Psoas muscle (tissue), 8 donors: ENCODE results near the gene RNF224. TPM values are rescaled to one million over a fixed set of nuclear protein-coding genes. Genes with fewer than 3 reads are reported as not detected.
A peak's percentile ranks its signal among the peaks of the same experiment; 100 is the strongest.

Source experiments
- ATAC-seq, 4 donors: fragments of 200-7000 bp; cut with Tn5 transposase; one replicate each; pipeline ENCODE4 v1.9.1; 2020; ENCODE audit warnings: moderate library complexity in 3 of 4, mild to moderate bottlenecking in 2 of 4
- DNase-seq, 2 donors: peaks; one replicate each; pipeline ENCODE4 v3.0.0-alpha.2; 2020
- H3K27ac ChIP-seq: fragments of 200-600 bp; one replicate; pipeline ENCODE4 v1.8.0; 2022
- H3K27me3 ChIP-seq, 3 donors: fragments of 200-600 bp in 1 of 3; one replicate each; pipeline versions ENCODE4 v1.6.1 to v1.8.0; 2013 to 2022; ENCODE audit warnings: low read length in 2 of 3, mild to moderate bottlenecking in 2 of 3, moderate library complexity in 1 of 3; ENCODE audit not compliant: insufficient read depth in 3 of 3
- H3K36me3 ChIP-seq, 2 donors: fragments of 200-600 bp in 1 of 2; one replicate each; pipeline versions ENCODE4 v1.6.1 to v1.8.0; 2013 to 2022; ENCODE audit warnings: low read depth in 1 of 2, mild to moderate bottlenecking in 1 of 2, moderate library complexity in 1 of 2; ENCODE audit not compliant: insufficient read depth in 1 of 2
- H3K4me1 ChIP-seq: fragments of 200-600 bp; one replicate; pipeline ENCODE4 v1.8.0; 2022
- H3K4me3 ChIP-seq: fragments of 200-600 bp; one replicate; pipeline ENCODE4 v1.8.0; 2022; ENCODE audit warnings: mild to moderate bottlenecking
- H3K9me3 ChIP-seq: fragments of 200-600 bp; one replicate; pipeline ENCODE4 v1.8.0; 2022
- CTCF ChIP-seq: fragments of 200-600 bp; IDR thresholded peaks from one replicate; pipeline ENCODE4 v1.8.0; 2022; ENCODE audit warnings: antibody characterized with exemption
- WGBS, 3 donors: extraction: QIAGEN DNeasy Blood & Tissue Kit; methylation state at CpG; one replicate each; pipeline versions ENCODE4 v1.1.6 to v1.1.7; 2013; 5-methylcytosine and 5-hydroxymethylcytosine counted together
- intact Hi-C, 2 donors: fragments of 100-400 bp; cut with DNase I; formaldehyde crosslinking; loops; one replicate each; pipeline versions ENCODE4 v1.11.0 to v1.14.2; 2022
- polyA plus RNA-seq, 3 donors: library from polyadenylated mRNA; stranded (reverse); fragments of 200-250 nt; gene quantifications; one replicate each; pipeline ENCODE4 v1.2.3, GENCODE V29; 2013
- total RNA-seq, 4 donors: library from RNA; stranded (reverse); fragmentation: NEBNext Ultra II Directional in 2 of 4; extraction: Animal tissue kit (Norgen Biotek cat#: 25700) in 2 of 4; gene quantifications; one replicate each; pipeline versions ENCODE4 v1.2.1 to v1.2.4, GENCODE V29; 2021 to 2023
- donor health status: healthy with polysubstance abuse.
- donor health status: DM: no; HTN: no; CAD: no; lungs with moderate emphysema.
- donor health status: Bipolar disorder and iron deficiency.
- donor health status: healthy.
- donor health status: DM: yes; HTN: yes; CAD: no.
- donor health status: DM: no; HTN: no; CAD: no.
- donor health status: DM: no; HTN: no; CAD: no.
- donor health status: DM: yes; HTN: yes; CAD: no.

Gene RNF224
- total and polyA plus RNA-seq, 7 donors = 0.01 TPM; not detected in 6

- 89 to 93% (median 91%) methylated on average over 37 to 39 of the region's 39 CpGs for WGBS, 3 donors
- Histone ChIP-seq H3K36me3 (peaks cover 2 to 40% of the 10 kb centered on the region in 2 donors), H3K4me3 (no peak overlapping the region), H3K4me1 (peaks cover 38% of the 10 kb centered on the region), H3K27me3 (peaks cover 0 to 10% (median 4%) of the 10 kb centered on the region in 3 donors), H3K9me3 (no peaks in the 10 kb centered on the region), H3K27ac (no peak overlapping the region)
- ATAC-seq (no peak), DNase-seq (peak; percentile 11 to 51)
- TF ChIP-seq CTCF = no peak
- intact Hi-C loops = no loop called here
Measured at GRCh38 chr9:137272241-137273094, 45.2 kb downstream of the RNF224 start.

- Histone ChIP-seq H3K4me3 (no peak overlapping the region), H3K4me1 (peaks cover 33% of the 10 kb centered on the region), H3K36me3 (peaks cover 2 to 35% of the 10 kb centered on the region in 2 donors), H3K9me3 (no peaks in the 10 kb centered on the region), H3K27ac (no peak overlapping the region), H3K27me3 (peaks cover 0 to 10% (median 5%) of the 10 kb centered on the region in 3 donors)
- ATAC-seq = no peak
- 76 to 91% (median 86%) methylated on average over 13 of the region's 13 CpGs for WGBS, 3 donors
- no peak for TF ChIP-seq CTCF
- DNase-seq = no peak
- intact Hi-C loops = no loop called here
Measured at GRCh38 chr9:137273095-137273490, 45.8 kb downstream of the RNF224 start.

- H3K4me3 ChIP-seq = no peak overlapping the region
- no peak overlapping the region for H3K27ac ChIP-seq
- no peaks in the 10 kb centered on the region for H3K9me3 ChIP-seq
- H3K36me3 ChIP-seq = peaks cover 2 to 35% of the 10 kb centered on the region in 2 donors
- ATAC-seq (no peak), DNase-seq (peak in 1 of 2 donors; percentile 11)
- peaks cover 31% of the 10 kb centered on the region for H3K4me1 ChIP-seq
- WGBS, 3 donors = 51 to 63% (median 61%) methylated on average over 15 of the region's 15 CpGs
- intact Hi-C loops = no loop called here
- peaks cover 0 to 15% (median 9%) of the 10 kb centered on the region in 3 donors for H3K27me3 ChIP-seq
- no peak for TF ChIP-seq CTCF
Measured at GRCh38 chr9:137273611-137274320, 46.5 kb downstream of the RNF224 start.

GRCh38 chr9:137275203-137275587, 47.9 kb downstream of the RNF224 start:
- Histone ChIP-seq H3K27me3 (peaks cover 0 to 29% (median 13%) of the 10 kb centered on the region in 3 donors), H3K4me1 (peaks cover 19% of the 10 kb centered on the region), H3K9me3 (no peaks in the 10 kb centered on the region), H3K36me3 (peaks cover 2 to 28% of the 10 kb centered on the region in 2 donors), H3K27ac (no peak overlapping the region), H3K4me3 (no peak overlapping the region)
- 78 to 90% (median 82%) methylated on average over 10 of the region's 10 CpGs for WGBS, 3 donors
- intact Hi-C loops = no loop called here
- ATAC-seq = no peak
- no peak for DNase-seq
- no peak for TF ChIP-seq CTCF
